GM19035 (cell line): ENCODE results near the gene ALG12.
"Not testable (repeated sequence)": the region's sequence is repeated elsewhere in the genome, so short reads cannot be mapped to it uniquely, and the experiment has no call there.

Experiments used
- ATAC-seq: cut with Tn5 transposase; IDR thresholded peaks from one replicate; pipeline ENCODE4 v1.9.1; 2021; ENCODE audit not compliant: unreplicated experiment

Gene ALG12

DNA sequence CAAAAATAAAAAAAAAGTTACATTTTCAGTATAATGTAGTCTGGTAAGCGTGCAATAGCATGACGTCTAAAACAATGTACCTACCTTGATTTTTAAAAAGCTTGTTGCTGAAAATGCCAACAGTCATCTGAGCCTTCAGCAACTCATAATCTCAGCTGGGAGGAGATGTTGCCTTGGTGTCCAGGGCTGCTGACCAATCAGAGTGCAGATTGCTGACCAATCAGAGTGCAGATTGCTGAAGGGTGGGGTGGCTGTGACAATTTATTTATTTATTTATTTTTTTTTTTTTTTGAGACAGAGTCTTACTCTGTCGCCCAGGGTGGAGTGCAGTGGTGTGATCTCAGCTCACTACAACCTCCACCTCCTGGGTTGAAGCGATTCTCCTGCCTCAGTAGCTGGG, 46.8 kb downstream of the ALG12 start:
- ATAC-seq: no peak

DNA sequence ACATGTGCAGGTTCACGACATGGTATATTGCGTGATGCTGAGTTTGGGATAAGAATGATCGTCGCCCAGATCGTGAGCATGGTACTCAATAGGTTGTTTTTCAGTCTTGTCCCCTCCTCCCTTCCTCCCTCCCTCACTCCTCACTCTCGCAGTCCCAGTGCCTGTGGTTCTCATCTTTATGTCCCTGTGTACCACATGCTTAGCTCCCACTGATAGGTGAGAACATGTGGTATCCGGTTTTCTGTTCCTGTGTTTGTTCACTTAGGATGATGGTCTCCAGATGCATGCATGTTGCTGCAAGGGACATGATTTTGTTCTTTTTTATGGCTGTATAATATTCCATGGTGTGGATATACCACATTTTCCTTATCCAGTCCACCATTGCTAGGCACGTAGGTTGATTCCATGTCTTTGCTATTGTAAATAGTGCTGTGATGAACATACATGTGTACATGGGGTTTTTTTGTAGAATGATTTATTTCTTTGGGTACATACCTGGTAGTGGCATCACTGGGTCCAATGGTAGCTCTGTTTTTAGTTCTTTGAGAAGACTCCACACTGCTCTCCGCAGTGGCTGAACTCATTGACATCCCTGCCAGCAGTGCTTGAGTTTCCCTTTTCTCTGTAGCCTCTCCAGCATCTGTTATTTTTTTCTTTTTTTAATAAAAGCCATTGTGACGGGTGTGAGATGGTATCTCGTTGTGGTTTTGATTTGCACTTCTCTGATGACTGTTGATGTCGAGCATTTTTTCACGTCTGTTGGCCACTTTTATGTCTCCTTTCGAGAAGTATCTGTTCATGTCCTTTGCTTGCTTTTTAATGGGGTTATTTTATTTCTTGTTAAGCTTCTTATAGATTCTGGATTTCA, 48.2 kb downstream of the ALG12 start:
- no peak for ATAC-seq

DNA sequence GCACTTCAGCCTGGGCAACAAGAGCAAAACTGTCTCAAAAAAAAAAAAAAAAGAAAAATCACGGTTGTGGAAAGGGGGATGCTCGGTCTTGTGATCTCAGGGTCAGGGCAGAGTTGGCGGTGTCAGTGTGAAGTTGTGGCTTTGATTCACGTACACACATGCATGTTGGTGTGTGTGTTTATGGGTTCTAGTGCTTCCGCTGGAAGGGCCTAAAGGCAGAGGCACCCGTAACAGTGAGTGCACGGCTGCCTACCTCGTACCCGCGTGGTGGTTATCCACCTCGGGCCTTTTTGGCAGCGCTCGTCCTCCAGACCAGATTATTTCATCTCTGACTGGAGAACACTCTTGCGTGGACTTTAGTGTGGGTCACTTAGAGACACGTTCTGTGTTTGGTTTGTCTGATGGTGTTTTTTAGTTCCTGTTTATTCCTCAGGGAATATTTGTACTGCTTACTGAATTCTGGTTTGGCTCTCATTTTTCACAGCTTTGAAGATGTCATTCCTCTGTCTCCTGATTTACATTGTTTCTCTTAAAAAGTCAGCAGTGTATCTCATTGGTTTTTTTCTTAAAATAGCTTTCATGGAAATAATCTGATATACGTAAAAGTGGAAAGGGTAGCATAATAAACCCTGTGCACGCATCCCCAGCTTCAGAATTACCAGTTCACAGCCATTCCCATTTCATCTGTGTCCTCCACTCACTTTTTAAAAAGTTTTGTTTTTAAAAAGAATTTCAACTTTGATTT, 49.0 kb downstream of the ALG12 start:
- ATAC-seq: no peak

DNA sequence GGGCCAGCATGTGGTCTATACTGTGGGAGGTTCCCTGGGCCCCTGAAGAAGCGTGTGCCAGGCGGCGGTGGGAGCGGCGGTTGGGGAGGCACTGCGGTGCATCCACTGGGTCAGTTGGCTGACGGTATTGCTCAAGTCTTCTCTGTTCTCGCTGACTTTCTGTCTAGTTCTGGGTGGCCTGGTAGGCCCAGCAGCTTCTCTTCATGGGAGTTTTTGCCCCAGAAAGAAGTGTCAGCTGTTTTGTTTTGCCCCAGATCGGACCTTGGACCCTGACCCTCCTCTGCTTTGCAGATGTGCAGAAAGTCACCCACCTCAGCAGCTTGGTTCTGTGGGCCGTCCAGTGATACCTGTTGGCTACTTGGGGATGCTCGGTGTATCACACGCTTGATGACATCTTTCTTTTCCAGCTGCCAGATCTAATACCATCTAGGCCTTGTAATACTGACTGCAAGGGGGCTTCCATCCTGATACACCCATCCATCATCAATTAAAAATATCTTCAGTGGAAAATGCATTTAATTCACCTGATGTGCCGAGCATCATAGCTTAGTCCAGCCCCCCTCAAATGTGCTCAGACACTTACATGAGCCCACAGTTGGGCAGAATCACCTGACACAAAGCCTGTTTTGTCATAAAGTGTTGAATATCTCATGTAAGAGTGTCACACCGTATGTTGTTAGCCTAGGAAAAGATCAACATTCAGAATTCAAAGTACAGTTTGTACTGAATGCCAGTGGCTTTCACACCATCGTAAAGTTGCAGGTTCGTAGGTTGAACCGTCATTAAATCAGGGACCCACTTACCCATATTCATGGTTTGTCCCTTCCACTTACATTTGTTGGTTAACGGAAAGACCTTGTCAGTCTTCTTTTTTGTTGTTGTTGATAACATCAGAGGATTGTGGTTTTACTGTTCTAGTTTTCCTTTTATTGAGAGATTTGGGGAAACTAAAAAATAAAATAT, 50.7 kb downstream of the ALG12 start:
- no peak for ATAC-seq

DNA sequence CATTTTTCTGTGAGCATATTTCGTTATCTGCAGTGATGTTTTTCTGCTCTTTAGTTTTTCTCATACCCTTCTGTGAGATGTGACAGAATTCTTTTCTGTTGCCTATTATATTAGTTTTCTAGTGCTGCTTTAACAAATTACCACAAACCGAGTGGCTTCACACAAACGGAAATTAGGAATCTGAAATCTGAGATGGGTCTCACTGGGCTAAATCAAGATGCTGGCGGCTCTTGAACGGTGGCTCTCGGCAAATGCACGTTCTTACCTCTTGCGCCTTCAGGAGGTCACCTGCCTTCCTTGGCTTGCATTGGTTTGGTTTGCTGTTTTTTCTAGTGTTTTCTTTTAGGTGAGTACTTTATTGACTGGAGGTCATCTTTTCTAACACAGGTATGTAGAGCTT, 51.6 kb downstream of the ALG12 start:
- no peak for ATAC-seq

DNA sequence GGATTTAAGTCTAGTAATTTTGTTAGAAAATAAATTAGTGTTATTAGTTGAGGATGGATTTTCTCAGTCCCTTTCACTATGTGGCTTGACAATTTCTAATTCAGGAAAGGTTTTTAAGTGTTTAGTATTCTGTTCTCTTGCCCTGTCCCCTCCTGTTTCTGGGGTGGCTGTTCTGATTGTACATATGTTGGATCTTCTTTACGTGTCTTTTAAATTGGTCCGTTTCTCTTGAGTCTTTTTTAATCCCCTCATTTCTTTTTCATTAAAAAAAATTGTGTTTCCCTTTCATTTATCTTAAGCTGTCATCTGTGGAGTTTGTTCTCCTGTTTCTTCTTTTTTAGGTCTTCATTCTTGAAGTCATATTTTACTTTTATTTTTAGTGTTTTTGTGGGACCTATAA, 52.1 kb downstream of the ALG12 start:
- no peak for ATAC-seq

DNA sequence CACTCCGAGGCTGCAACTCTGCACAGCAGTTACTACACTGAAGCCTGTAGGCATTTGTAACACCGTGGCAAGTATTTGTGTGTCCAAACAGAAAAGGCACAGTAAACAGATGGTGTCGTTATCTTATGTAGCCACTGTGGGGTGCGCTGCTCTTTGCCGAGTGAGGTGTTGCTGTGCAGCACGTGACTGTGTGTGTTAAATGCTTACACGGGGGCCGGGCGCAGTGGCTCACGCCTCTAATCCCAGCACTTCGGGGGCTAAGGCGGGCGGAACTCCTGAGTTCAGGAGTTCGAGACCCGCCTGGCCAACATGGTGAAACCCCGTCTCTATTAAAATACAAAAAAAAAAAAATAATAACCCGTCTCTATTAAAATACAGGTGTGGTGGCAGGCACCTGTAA, 53.1 kb downstream of the ALG12 start:
- ATAC-seq: no peak

DNA sequence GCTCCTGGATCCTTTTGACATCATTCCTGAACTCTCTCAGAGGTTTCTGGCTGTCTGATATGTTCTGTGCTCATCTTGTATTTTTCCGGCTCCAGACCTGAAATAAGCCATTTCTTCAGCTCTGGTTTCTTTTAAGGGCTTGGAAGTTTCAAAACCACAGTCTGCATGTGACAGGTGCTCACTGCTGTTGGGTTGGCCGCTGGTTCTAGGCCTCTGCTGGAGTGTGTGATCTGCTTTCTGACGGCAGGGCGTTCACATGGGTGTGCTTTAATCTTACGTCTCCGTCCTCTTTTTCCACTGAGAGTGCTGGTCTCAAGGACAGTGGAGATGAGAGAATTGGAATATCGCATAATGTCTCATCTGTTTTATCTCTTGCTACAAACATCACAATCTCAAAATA, 54.3 kb downstream of the ALG12 start:
- ATAC-seq: no peak

DNA sequence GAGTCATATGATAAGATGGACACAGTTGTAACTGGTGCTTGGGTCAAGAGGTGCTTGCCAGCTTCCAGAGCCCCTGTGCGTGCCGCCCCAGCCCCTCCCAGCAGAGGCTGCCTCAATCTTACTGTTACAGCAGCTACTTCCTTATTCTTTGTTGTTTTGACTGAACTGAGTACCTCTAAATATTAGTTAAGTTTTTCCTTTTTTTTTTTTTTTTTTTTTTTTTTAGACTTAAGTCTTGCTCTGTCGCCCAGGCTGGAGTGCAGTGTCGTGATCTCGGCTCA, 55.8 kb downstream of the ALG12 start:
- ATAC-seq: no peak

DNA sequence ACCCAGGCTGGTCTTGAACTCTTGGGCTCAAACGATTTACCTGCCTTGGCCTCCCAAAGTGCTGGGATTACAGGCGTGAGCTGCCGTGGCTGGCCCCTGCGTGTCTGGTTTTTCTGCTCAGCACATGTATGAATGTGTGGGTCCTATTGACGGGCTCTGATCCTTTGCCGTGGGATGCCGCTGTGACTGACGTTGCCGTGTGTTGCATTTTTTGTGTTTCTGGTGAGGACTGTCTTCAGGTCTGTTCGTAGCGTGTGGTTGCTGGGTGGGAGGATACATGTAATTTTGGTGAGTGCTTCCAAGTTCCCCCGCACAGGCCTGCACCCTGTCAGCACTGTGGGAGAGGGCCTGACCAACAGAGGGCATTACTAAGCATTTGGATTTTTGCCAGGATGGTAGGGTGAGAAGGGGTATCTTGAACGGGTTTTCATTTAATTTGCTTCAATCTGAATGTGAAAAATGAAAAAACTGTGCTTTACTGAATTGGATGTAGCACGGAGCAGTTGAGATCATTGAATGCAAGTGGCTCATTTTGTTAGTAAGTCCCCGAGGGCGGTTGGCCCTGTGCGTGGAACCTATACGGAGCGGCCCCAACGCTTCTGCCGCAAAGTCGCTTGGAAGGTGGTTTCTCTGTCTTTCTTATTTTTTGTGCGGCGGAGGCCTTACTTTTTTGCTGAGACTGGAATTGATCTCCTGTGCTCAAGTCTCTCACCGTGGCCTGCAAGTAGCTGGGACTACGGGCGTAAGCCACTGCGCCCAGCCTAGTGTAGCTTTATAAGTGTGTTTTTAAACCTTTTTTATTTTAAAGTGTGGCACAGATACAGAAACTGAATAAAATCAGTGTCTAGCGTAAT, 56.4 kb downstream of the ALG12 start:
- no peak for ATAC-seq

DNA sequence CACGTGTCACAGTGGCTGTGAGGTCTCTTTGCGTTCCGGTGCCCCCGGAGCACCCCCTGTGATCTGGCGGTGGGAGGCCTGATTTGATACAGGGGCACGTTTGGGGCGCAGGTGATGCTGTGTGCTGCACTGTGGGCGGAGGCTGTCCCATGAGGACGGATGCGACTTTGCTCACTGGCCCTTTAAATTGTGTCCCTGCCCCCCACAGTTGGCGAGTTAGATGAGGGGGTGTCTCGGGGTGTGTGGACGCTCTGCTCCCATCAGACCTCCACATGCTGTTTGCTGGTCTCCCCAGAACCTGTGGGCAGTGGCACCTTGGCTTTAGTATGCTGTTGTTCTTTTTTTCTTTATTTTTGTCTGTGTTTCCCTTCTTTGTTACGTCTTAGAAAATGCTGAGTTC, 59.4 kb downstream of the ALG12 start:
- ATAC-seq: no peak

DNA sequence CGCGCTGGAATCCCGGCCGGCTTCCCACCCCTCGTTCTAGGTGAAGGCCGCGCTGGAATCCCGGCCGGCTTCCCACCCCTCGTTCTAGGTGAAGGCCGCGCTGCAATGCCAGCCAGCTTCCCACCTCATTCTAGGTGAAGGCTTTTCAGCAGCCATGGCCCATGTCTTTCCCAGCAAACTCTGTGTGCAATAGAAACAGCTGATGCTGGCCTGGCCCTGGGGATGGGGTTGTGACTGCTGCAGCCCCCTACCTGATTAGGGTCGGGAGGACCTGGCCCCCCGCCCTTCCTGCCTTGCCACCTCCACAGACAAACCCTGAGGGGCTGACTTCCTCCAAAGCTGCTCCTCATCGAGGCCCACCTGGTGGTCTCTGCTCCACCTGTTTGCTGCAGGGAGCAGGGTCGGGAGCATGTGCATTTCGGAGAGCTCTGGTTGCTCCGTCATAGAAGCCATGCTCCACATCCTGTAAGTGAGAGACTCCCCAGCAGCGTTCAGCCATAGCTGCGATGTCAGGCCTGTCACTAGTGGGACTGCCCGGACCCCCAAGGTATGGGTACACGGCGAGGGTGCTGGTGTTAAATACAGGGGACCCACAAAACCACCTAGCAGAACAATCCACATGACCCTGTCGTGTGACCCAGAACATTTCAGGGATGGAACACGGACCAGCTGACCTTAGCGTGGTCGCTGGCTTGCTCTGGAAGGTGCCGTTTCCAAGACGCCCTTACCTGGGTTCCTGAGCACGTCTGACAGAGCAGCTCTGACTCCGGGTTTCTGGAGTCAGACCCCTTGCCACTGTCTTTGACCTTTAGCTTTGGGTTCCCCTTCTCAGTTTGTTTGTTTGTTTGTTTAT, 61.2 kb downstream of the ALG12 start:
- no peak for ATAC-seq

DNA sequence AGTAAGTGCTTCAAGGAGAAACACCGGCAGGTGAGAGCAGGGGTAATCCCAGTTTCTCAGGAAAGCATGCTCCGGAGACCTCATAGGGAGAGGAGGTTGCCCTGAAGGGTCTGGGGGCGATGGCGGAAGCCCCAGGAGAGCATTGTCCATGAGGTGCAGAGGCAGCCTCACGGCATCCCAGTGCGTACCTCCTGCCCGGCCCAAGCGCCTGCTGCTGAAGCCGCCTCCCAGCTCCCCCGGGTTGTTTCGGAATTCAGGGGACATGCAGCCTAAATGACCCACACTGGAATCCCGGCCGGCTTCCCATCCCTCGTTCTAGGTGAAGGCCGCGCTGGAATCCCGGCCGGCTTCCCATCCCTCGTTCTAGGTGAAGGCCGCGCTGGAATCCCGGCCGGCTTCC, 61.9 kb downstream of the ALG12 start:
- ATAC-seq: no peak

DNA sequence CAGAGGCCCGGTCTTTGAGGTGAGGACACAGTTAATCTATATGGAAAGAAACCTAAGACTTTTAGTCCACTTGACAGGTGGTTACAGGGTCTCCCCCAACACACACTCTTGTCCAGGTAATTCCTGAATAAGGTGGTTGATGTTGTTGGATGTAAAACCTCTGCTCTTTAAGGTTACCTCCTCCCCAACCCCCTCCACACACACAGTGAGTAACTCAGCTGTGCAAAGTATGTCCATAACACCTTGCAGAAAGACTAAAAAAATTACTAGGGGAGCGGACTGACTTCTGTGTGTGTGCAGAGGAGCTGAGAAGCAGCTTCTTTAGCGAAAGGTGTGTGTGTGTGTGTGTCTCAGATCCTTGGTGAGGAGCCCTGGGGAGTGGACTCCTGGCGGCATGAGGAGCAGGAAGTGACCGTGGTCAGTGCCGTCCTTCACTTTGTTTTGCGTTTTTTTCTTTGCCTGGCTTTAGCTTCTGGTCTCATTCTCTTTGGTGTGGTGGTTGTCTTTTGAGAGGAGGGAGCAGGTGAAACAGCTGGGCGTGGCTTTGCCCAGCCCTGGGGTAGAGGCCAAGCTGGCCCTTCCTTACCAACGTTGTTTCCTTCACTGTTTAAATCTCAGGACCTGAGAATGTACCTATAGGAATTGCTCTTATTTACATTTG, 62.9 kb downstream of the ALG12 start:
- no peak for ATAC-seq

DNA sequence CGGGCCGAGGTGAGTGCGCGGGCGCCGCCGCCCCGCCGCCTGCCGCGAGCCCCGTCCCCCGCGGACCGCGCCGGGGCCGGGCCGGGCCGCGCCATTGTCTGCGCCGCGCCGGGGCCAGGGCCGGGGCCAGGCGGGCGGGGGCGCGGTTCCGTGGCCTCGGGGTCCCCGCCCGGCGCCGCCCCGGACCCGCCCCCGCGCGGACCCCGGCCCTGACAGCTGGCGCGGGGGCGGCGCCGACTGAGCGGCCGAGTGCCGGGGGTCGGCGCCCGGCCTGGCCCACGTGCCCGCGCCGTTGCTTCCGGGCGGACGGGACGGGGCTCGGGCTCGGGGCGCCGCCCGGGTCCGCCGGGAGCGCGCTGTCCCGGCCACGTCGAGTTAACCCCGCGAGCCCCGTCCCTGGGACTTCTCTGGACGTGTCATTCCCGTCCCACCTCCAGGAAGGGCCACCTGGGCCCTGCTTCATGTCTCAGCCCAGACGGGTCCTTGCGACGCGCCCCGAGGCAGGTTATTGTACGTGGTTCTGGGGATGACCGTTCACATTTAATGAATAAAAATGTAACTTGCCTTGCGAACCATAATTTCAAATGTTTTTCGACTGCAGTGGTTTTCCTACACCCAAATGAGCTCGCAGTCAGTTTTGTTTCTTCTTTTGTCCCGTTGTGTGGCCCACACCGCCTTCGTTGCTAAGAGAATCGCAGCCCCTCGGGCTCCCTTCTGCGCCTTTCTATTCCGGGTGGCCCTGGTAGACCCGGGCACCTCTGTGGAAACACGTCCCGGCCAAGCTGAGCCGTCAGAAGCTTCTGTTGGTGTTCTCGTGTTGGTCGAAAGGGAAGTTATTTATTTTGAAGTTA, 64.0 kb downstream of the ALG12 start:
- peak; percentile 37 for ATAC-seq

DNA sequence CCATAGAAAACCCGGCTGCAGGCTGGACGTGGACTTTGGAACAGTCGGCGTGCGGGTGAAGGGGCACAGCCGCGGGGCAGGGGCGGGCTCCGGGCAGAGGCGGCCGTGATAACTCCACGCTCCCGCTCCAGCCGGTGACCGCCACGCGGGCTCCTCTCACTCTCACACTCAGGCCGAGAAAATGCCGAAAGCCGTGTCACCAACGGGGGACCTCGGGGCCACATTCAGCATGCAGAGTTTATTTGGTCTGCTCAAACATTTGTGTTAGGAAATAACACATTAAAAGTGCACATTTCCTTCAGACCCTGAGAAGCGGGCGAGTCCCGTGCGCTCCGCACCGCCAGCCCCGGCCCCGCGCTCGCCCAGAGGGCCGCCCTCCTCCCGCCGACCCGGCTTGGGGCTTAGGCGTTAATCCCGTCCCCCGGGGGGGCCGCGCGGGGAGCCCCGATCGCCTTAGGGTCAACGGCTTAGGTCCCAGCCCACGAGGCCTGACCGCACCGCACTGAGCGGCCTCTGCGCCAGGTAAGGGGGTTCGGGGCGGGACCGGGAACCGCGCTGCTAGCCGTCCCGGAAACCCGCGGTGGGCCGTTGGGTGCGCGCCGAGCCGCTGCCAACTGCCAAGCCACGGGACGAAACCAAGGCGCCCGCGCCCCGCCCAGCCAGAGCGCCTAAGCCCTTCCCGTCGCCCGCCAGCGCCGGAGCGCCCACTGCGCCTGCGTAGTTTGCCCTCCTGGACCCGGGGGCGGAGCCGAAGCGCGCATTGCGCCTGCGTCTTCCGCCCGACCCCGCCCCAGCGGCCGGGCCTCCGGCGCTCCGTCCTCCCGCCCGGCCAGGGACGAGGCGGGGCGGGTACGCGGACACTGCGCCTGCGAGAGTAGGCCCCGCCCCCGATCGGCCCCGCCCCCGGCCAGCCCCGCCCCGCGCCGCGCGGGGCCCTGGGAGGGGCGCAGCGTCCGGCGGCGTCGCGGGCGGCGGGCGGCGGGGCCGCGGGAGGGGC, 65.0 kb downstream of the ALG12 start, which contains the start of gene ZBED4:
ZBED4 (plus strand) TSS at position 947 of the 997 bp plus-strand sequence. CDS start 29,819 bp downstream, outside the sequence.
- peak; percentile 74 for ATAC-seq

DNA sequence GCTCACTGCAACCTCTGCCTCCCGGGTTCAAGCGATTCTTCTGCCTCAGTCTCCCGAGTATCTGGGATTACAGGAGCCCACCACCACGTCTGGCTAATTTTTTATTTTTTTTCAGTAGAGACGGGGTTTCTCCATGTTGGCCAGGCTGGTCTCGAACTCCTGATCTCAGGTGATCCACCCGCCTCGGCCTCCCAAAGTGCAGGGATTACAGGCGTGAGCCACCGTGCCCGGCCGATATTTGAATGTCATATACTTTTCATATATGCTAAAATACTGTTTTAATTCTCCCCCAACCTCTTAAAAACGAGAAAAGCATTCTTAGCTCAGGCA, 65.7 kb downstream of the ALG12 start:
- not testable (repeated sequence) for ATAC-seq
